T-helper 22 cell (primary cell): ENCODE data around the gene CACNA1C.

ENCODE experiments used
- DNase-seq: peaks from one replicate; pipeline ENCODE4 v3.0.0-alpha.2; 2020; ENCODE audit warnings: low read depth

Gene CACNA1C

GRCh38 chr12:2588345-2588744 lies 535.6 kb downstream of the CACNA1C start:
- no peak for DNase-seq

- DNase-seq = no peak
Measured at GRCh38 chr12:2589381-2589780, 536.6 kb downstream of the CACNA1C start.

GRCh38 chr12:2593045-2593444 lies 540.3 kb downstream of the CACNA1C start:
- no peak for DNase-seq

GRCh38 chr12:2596441-2596840 lies 543.7 kb downstream of the CACNA1C start:
- no peak for DNase-seq

GRCh38 chr12:2605301-2605700 lies 552.5 kb downstream of the CACNA1C start:
- no peak for DNase-seq

- DNase-seq = no peak
Measured at GRCh38 chr12:2606186-2606910, 553.6 kb downstream of the CACNA1C start.

- DNase-seq = no peak
Measured at GRCh38 chr12:2607881-2608607, 555.3 kb downstream of the CACNA1C start.

- DNase-seq = no peak
Measured at GRCh38 chr12:2608608-2608945, 555.8 kb downstream of the CACNA1C start.

- DNase-seq = no peak
Measured at GRCh38 chr12:2609020-2609419, 556.2 kb downstream of the CACNA1C start.

GRCh38 chr12:2610358-2610757 lies 557.6 kb downstream of the CACNA1C start:
- no peak for DNase-seq

GRCh38 chr12:2613326-2614073 lies 560.7 kb downstream of the CACNA1C start:
- no peak for DNase-seq

GRCh38 chr12:2614341-2614740 lies 561.6 kb downstream of the CACNA1C start:
- no peak for DNase-seq

GRCh38 chr12:2615665-2616402 lies 563.0 kb downstream of the CACNA1C start:
- DNase-seq = no peak

- no peak for DNase-seq
Measured at GRCh38 chr12:2616763-2617162, 564.0 kb downstream of the CACNA1C start.

- no peak for DNase-seq
Measured at GRCh38 chr12:2617365-2617764, 564.6 kb downstream of the CACNA1C start.

GRCh38 chr12:2618291-2618995 lies 565.7 kb downstream of the CACNA1C start:
- DNase-seq = no peak

GRCh38 chr12:2619136-2619535 lies 566.3 kb downstream of the CACNA1C start:
- DNase-seq = no peak

GRCh38 chr12:2622460-2622859 lies 569.7 kb downstream of the CACNA1C start:
- DNase-seq = no peak

- DNase-seq = no peak
Measured at GRCh38 chr12:2623472-2623871, 570.7 kb downstream of the CACNA1C start.

- no peak for DNase-seq
Measured at GRCh38 chr12:2624543-2625288, 571.9 kb downstream of the CACNA1C start.

- no peak for DNase-seq
Measured at GRCh38 chr12:2625289-2625612, 572.5 kb downstream of the CACNA1C start.
